HUES48 (cell line): Measurements from ENCODE around the gene IFNGR1.

ENCODE experiments used
- H3K27ac ChIP-seq: one replicate; pipeline ENCODE4 v1.7.0; 2013; ENCODE audit warnings: low read depth, low read length, inconsistent platforms
- H3K27me3 ChIP-seq: 2 replicates; pipeline ENCODE4 v1.6.1; 2013; ENCODE audit warnings: mild to moderate bottlenecking, low read length; ENCODE audit not compliant: control insufficient read depth, insufficient read depth
- H3K36me3 ChIP-seq: 2 replicates; pipeline ENCODE4 v1.6.1; 2013; ENCODE audit warnings: low read length; ENCODE audit not compliant: control insufficient read depth, insufficient read depth
- H3K4me1 ChIP-seq: 2 replicates; pipeline ENCODE4 v1.6.1; 2013; ENCODE audit warnings: mild to moderate bottlenecking, low read length; ENCODE audit not compliant: control insufficient read depth, insufficient read depth
- H3K4me3 ChIP-seq: 2 replicates; pipeline ENCODE4 v1.5.1; 2013; ENCODE audit warnings: mild to moderate bottlenecking, low read depth, low read length
- H3K9ac ChIP-seq: 2 replicates; pipeline ENCODE4 v1.6.1; 2013; ENCODE audit warnings: mild to moderate bottlenecking, low read depth, low read length, moderate library complexity
- H3K9me3 ChIP-seq: 2 replicates; pipeline ENCODE4 v1.6.1; 2013; ENCODE audit warnings: low read length; ENCODE audit not compliant: control insufficient read depth, insufficient read depth

The IFNGR1 gene

DNA sequence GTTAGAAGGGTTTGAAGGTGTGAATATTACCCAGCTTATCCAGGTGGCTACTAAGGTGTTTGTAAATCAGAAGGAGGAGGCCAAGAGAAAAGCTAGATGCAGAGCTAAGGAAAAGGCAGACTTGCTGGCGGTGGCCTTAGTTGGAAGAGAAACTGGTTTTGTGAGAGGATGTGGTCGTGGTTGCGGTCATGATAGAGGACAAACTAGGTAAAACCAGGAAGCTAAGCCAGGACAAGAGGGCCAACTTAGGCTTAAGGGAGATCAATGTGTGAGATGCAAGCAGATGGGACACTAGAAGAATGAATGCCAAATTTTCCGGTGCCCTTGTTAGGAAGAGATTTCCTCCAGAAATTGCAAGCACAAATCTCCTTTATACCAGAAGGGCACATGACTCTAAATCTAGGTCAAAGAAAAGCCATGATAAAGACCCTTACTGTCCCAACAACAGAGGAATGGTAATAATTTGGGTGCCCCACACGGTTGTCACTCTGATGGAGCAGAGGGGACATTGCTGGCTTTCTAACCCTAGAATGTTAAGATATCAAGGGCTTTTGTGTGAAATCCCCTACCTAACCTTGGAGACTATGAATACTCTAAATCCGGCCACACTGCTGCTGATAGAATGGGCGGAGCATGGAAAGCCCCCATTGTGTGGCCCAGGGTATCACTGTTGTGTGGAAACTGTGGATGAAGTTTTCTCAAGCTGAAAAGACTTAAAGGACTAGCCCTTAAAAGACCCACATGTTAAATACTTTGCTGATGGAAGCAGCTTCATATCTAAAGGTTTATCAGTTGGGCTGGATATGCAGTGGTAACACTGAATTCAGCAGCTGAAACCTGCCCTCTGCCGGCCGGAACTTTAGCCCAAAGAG is 53.6 kb downstream of the IFNGR1 start:
- H3K36me3 ChIP-seq: no peaks in the 10 kb centered on the region
- H3K4me3 ChIP-seq: no peak overlapping the region
- H3K27ac ChIP-seq: no peak overlapping the region
- no peak overlapping the region for H3K9ac ChIP-seq
- peaks cover 60% of the 10 kb centered on the region for H3K9me3 ChIP-seq
- no peaks in the 10 kb centered on the region for H3K4me1 ChIP-seq
- H3K27me3 ChIP-seq: no peaks in the 10 kb centered on the region

DNA sequence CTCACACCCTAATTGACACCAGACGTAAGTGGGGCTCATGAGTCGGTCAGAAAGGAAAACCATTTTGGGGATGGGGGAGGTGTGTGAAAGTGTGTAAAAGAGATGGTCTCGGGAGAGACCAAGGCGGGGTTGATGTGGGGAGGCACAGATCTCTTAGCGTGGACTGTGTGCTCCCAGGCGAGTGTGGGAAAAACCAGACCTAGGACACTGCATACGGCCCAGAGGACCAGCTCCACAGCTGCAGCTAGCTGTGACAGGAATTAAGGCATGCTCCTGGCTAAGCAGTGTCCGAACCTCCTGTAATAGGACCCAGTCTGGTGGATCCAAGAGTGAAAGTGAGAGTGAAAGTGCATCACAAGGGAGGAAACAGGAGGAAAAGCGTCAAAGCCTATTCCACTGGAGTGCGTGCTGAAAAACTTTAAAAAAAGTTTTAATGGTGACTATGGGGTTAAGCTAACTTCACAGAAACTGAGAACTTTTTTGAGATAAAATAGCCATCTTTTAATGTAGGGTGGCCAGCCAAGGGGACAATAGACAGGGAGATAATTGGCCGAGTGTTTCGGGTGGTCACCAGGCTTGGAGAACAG is 55.4 kb downstream of the IFNGR1 start:
- no peaks in the 10 kb centered on the region for H3K4me1 ChIP-seq
- peaks cover 52% of the 10 kb centered on the region for H3K9me3 ChIP-seq
- H3K36me3 ChIP-seq: no peaks in the 10 kb centered on the region
- no peak overlapping the region for H3K4me3 ChIP-seq
- no peaks in the 10 kb centered on the region for H3K27me3 ChIP-seq
- no peak overlapping the region for H3K9ac ChIP-seq
- H3K27ac ChIP-seq: no peak overlapping the region

DNA sequence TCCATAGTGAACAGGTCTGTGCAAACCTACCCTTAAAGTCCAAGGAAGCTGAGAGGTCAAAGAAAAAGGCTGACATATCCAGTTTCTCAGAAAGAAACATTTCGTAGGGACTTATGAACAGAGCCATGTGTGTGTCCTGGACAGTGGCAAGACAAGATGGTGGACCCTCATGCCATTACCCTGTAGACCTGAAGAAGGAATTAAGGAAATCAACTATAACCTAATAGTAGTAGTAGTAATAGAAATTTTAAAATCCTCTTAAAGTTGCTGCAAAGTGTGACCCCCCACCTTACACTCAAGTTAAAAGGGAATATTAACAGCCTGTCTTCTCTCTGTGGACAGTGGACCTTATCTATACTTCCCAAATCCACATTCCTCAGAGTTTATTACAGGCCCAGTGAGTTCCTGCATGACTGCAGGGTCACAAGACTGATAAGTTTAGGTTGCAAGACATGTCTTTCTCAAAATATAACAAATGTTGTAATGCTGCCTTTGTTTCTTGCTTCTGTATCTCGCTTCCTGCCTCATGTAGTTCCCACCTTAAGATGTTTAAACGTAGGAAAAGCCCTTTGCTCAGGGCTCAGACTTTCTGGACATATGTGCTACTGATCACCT is 56.4 kb downstream of the IFNGR1 start:
- Histone ChIP-seq H3K27ac (no peak overlapping the region), H3K9me3 (peaks cover 54% of the 10 kb centered on the region), H3K27me3 (no peaks in the 10 kb centered on the region)

DNA sequence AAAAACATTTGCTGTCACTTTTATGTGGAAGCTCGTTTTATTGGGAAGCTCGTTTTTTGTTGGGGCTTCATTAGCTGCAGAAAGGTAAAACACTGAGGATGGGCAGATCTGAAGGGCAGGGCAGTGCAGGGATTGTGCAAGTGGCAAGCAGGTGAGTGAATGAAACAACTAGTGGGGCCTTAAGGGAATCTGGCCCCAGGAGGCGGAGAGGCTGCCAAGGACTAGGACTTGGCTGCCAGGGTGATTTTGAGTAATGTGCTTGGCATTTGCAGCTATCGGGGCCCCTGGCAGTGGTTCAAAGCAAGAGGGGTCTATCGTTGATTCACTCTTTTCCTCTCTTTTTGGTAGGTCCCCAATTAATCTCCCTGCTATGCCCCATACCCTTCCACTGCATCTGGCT is 57.2 kb downstream of the IFNGR1 start:
- Histone ChIP-seq H3K4me3 (no peak overlapping the region), H3K27ac (no peak overlapping the region), H3K27me3 (no peaks in the 10 kb centered on the region), H3K9me3 (peaks cover 54% of the 10 kb centered on the region), H3K36me3 (no peaks in the 10 kb centered on the region), H3K9ac (no peak overlapping the region), H3K4me1 (no peaks in the 10 kb centered on the region)

More for the DNA sequence above, 56.4 kb downstream of the IFNGR1 start:
- no peak overlapping the region for H3K4me3 ChIP-seq
- no peaks in the 10 kb centered on the region for H3K36me3 ChIP-seq
- H3K4me1 ChIP-seq: no peaks in the 10 kb centered on the region
- H3K9ac ChIP-seq: no peak overlapping the region

DNA sequence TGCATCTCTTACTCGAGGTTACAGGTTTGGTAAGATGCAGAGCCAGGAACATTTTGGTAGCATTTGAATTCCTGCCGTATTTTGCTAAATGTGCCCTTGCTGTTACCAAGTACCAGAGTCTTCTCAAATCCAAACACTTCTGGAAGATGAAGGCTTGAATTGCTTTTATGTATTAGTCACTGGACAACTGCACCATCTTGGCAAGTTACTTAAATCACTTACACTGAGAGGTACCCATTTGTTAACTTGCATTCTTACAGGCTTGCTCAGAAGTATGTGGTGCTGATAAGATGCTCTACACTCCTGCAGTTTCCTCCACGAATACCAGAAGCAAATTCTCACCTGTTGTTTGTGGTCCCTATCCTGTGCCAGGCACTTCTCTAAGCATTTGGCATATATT is 58.4 kb downstream of the IFNGR1 start:
- peaks cover 54% of the 10 kb centered on the region for H3K9me3 ChIP-seq
- H3K4me1 ChIP-seq: no peaks in the 10 kb centered on the region
- H3K9ac ChIP-seq: no peak overlapping the region
- H3K27me3 ChIP-seq: no peaks in the 10 kb centered on the region
- H3K36me3 ChIP-seq: no peaks in the 10 kb centered on the region
- H3K4me3 ChIP-seq: no peak overlapping the region
- no peak overlapping the region for H3K27ac ChIP-seq

DNA sequence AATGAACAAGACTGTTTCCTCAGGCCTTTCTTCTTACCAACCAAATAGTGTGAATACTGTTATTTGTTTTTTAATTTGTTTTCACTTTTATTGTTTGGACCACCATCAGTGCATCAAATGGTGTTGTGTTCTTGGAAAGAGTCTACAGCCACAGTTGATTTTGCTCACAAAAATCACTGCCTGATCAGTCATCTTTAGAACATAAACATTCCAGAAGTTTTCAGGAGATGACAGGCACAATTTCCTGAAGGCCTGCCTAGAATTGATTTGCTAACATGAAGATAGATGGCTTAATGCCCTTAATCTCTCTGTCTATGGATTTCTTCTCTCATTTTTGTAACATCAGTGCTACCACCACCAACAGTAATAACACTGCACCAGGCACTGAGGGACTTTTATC is 59.3 kb downstream of the IFNGR1 start:
- Histone ChIP-seq H3K27me3 (no peaks in the 10 kb centered on the region), H3K4me1 (no peaks in the 10 kb centered on the region), H3K9me3 (peaks cover 47% of the 10 kb centered on the region), H3K27ac (no peak overlapping the region), H3K36me3 (no peaks in the 10 kb centered on the region), H3K4me3 (no peak overlapping the region), H3K9ac (no peak overlapping the region)

DNA sequence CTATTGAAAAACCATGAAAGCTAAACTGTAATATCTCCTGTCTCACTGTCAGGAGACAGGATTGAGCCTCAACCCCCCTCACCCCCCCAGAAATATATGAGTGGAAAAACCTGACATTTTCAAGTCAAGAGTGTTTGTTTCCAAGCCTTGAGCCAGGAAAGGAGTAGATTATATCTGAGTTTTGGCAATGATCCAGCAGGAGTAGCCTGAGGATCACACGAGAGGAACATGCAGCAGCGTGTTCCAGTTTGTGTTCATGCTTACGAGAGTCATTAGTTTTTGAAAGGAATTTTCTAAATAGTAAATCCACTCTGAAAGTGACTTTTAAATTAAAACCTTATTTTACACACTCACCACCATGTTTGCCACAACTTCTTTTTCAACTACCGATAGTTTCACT is 61.6 kb downstream of the IFNGR1 start:
- H3K4me1 ChIP-seq: no peaks in the 10 kb centered on the region
- no peak overlapping the region for H3K9ac ChIP-seq
- H3K27me3 ChIP-seq: no peaks in the 10 kb centered on the region
- no peak overlapping the region for H3K27ac ChIP-seq
- no peaks in the 10 kb centered on the region for H3K36me3 ChIP-seq
- H3K4me3 ChIP-seq: no peak overlapping the region
- H3K9me3 ChIP-seq: peaks cover 24% of the 10 kb centered on the region

DNA sequence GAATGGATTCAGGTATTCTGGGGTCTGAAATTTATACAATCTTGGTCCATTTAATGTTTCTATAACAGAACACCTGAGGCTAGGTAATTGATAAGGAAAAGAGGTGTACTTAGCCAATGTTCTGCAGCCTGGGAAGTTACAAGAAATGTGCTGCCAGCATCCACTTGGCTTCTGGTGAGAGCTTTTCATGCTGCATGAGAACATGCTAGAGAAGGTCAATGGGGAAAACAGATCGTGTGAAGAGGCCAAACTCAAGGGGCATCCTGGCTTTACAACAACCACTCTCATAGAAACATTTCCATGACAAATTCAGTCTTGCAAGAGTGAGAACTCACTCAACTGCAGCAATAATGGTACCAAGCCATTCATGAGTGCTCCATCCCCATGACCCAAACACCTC is 62.5 kb downstream of the IFNGR1 start:
- H3K27ac ChIP-seq: no peak overlapping the region
- no peak overlapping the region for H3K9ac ChIP-seq
- H3K4me3 ChIP-seq: no peak overlapping the region
- H3K36me3 ChIP-seq: no peaks in the 10 kb centered on the region
- no peaks in the 10 kb centered on the region for H3K4me1 ChIP-seq
- H3K9me3 ChIP-seq: peaks cover 18% of the 10 kb centered on the region
- no peaks in the 10 kb centered on the region for H3K27me3 ChIP-seq

DNA sequence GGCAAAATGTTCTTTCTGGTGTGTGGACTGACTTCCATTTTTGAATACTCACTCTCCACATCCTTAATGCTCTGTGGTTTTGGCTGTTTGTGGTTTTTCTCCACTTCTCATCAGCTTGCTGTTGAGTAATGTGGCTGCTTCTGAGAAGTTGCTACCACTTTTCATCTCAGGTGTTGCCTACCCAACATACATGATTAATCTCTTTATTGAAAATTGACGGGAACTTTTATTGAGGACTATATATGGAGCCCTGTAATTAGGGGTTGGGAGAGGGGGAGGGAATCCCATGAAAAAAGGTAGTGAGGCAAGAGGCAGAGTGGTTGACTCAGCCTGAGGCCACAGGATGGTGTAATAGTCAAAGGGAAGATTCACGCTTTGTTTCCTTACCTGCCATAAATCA is 63.4 kb downstream of the IFNGR1 start:
- Histone ChIP-seq H3K36me3 (no peaks in the 10 kb centered on the region), H3K9ac (no peak overlapping the region), H3K4me3 (no peak overlapping the region), H3K27me3 (no peaks in the 10 kb centered on the region), H3K9me3 (peaks cover 10% of the 10 kb centered on the region), H3K4me1 (no peaks in the 10 kb centered on the region), H3K27ac (no peak overlapping the region)

DNA sequence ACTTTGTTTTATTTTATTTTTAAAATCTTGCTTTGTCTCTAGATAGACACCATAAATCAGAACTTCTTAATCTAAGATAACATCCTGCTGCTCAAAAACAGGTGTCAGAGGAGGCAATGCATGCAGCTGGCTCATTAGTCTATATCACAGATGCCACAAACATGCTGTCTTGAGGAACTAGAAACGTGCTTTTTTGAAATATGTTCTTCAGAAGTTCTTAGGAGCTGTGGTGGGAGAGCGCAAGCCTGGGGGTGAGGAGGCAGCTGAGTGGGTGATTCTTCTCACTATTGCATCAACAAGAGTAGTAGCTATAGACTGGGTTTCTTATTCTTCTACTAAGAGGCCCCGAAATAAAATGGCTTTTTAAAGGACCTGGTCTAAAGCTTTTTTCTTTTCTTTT is 69.1 kb downstream of the IFNGR1 start:
- H3K27ac ChIP-seq: no peak overlapping the region

DNA sequence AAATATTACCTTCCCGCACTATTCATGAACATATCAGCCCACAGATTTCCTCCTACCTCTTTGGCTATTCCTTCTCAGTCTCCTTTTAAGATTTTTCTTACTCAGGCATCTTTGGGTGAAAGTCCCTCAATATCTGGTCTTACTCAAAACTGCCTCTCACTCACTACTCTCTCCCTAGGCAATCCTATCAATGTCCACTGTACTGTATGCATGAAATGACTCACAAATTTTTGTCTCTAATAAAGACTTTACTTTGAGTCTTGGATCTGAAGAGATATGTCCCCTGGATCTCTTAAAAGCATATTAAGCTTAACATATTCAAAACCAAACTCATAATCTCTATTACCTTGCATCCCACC is 70.2 kb downstream of the IFNGR1 start:
- Histone ChIP-seq H3K27me3 (no peaks in the 10 kb centered on the region), H3K9me3 (peaks cover 3% of the 10 kb centered on the region; the same call in 1 of the 2 replicates), H3K27ac (no peak overlapping the region), H3K36me3 (no peaks in the 10 kb centered on the region), H3K9ac (no peak overlapping the region), H3K4me3 (no peak overlapping the region), H3K4me1 (no peaks in the 10 kb centered on the region)

More for the DNA sequence above, 69.1 kb downstream of the IFNGR1 start:
- Histone ChIP-seq H3K9ac (no peak overlapping the region), H3K27me3 (no peaks in the 10 kb centered on the region), H3K36me3 (no peaks in the 10 kb centered on the region), H3K4me3 (no peak overlapping the region), H3K4me1 (no peaks in the 10 kb centered on the region), H3K9me3 (peaks cover 3% of the 10 kb centered on the region; the same call in 1 of the 2 replicates)
